GM12878 (cell line): ENCODE data around the gene SPINK4. TPM values are rescaled to one million over a fixed set of nuclear protein-coding genes. Genes with fewer than 3 reads are reported as not detected.
A peak's percentile ranks its signal among the peaks of the same experiment; 100 is the strongest.

ENCODE experiments used
- ATAC-seq: fragments of 200-7000 bp; cut with Tn5 transposase; 3 replicates; pipeline ENCODE4 v1.9.1; 2020; ENCODE audit warnings: mild to moderate bottlenecking, moderate library complexity
- BruUV-seq: library from RNA; stranded (reverse); fragments of 400-500 nt; replicated peaks from 2 replicates; lab custom pipeline; 2021; lab: Mats Ljungman, UMichigan
- CTCF ChIA-PET: fragments of 300-600 bp; sonication (Branson Sonifier 250); formaldehyde crosslinking; extraction: SDS; loops from one replicate; lab custom pipeline; 2021; ENCODE audit warnings: inconsistent platforms; lab: Yijun Ruan, JAX
- POLR2A ChIA-PET: fragments of 350-600 bp; formaldehyde crosslinking; extraction: SDS; loops from one replicate; lab custom pipeline; 2021; ENCODE audit warnings: inconsistent platforms; lab: Charles Lee
- RAD21 ChIA-PET: fragments of 300-600 bp; sonication (Branson Sonifier 250); formaldehyde crosslinking; loops from one replicate; lab custom pipeline; 2023; ENCODE audit warnings: antibody characterized with exemption; ENCODE audit not compliant: unreplicated experiment; lab: Charles Lee
- SMC1A ChIA-PET: fragments of 300-600 bp; sonication (Branson Sonifier 250); formaldehyde crosslinking; loops from one replicate; lab custom pipeline; 2023; ENCODE audit not compliant: unreplicated experiment, uncharacterized antibody; lab: Charles Lee
- DNase-seq: peaks from one replicate; pipeline ENCODE4 v3.0.0-alpha.2; 2011; ENCODE audit warnings: low read depth, low spot score
- FAIRE-seq: peaks from 3 replicates; lab custom pipeline; 2011; peaks lifted over from hg19 to GRCh38; lab: Jason Lieb, UNC
- H2AFZ ChIP-seq: 2 replicates; pipeline ENCODE4 v1.6.0; 2011; ENCODE audit warnings: low read depth, low read length, control low read depth; ENCODE audit not compliant: control insufficient read depth
- H3K27ac ChIP-seq: 2 replicates; pipeline ENCODE4 v1.5.1; 2011; ENCODE audit warnings: control low read depth; ENCODE audit not compliant: control insufficient read depth, insufficient read depth
- H3K27me3 ChIP-seq, 2 experiments: replicated peaks in 1 of 2; 2 replicates each; pipeline versions ENCODE4 v1.6.0 to v1.6.1; 2011; ENCODE audit warnings: low read length in 1 of 2; ENCODE audit not compliant: control insufficient read depth in 2 of 2, insufficient read depth in 2 of 2
- H3K36me3 ChIP-seq, 2 experiments: 2 replicates each; pipeline ENCODE4 v1.5.1; 2011; ENCODE audit warnings: low read length in 1 of 2; ENCODE audit not compliant: control insufficient read depth in 2 of 2, insufficient read depth in 2 of 2
- H3K4me1 ChIP-seq: 2 replicates; pipeline ENCODE4 v1.6.1; 2011; ENCODE audit warnings: mild to moderate bottlenecking, low read length, moderate library complexity, mixed read lengths; ENCODE audit not compliant: control insufficient read depth, insufficient read depth
- H3K4me2 ChIP-seq: 2 replicates; pipeline ENCODE4 v1.6.0; 2011; ENCODE audit warnings: control low read depth; ENCODE audit not compliant: control insufficient read depth, insufficient read depth
- H3K4me3 ChIP-seq: fragments of 200-600 bp; sonication (generic); 2 replicates; pipeline ENCODE4 v1.5.1; 2016
- H3K79me2 ChIP-seq: 2 replicates; pipeline ENCODE4 v1.6.0; 2011; ENCODE audit warnings: low read length; ENCODE audit not compliant: control insufficient read depth, insufficient read depth
- H3K9ac ChIP-seq: 2 replicates; pipeline ENCODE4 v1.8.0; 2011; ENCODE audit warnings: low read length, control low read depth, mixed read lengths; ENCODE audit not compliant: control insufficient read depth, insufficient read depth
- H3K9me3 ChIP-seq: replicated peaks from 3 replicates; pipeline ENCODE4 v1.5.1; 2011; ENCODE audit warnings: mild to moderate bottlenecking, low read length; ENCODE audit not compliant: control insufficient read depth, insufficient read depth
- H4K20me1 ChIP-seq: 2 replicates; pipeline ENCODE4 v1.6.0; 2011; ENCODE audit not compliant: control insufficient read depth, insufficient read depth
- CTCF ChIP-seq, 3 experiments: IDR thresholded peaks in 2 of 3; conservative IDR thresholded peaks in 1 of 3; 2 replicates each; pipeline ENCODE4 v1.5.1; 2011; ENCODE audit warnings: low read depth in 3 of 3, low read length in 3 of 3, mild to moderate bottlenecking in 3 of 3, control low read depth in 2 of 3, moderate library complexity in 2 of 3, inconsistent platforms in 1 of 3, mixed read lengths in 1 of 3; ENCODE audit not compliant: control insufficient read depth in 2 of 3, insufficient read depth in 1 of 3; ENCODE audit errors: extremely low read depth in 1 of 3
- FOXM1 ChIP-seq: IDR thresholded peaks from 2 replicates; pipeline ENCODE4 v1.6.1; 2012; ENCODE audit warnings: low read depth, mild to moderate bottlenecking, inconsistent platforms, low read length, moderate library complexity
- HDGF ChIP-seq: fragments of 450-650 bp; IDR thresholded peaks from 2 replicates; pipeline ENCODE4 v1.6.1; 2016; ENCODE audit warnings: antibody characterized with exemption
- IKZF1 ChIP-seq: fragments of 450-650 bp; conservative IDR thresholded peaks from 2 replicates; pipeline ENCODE4 v1.6.1; 2017; ENCODE audit warnings: antibody characterized with exemption, mild to moderate bottlenecking
- POU2F2 ChIP-seq: IDR thresholded peaks from 3 replicates; pipeline ENCODE4 v1.6.1; 2011; ENCODE audit warnings: low read depth, mild to moderate bottlenecking, low read length, borderline replicate concordance
- RAD21 ChIP-seq: IDR thresholded peaks from 2 replicates; pipeline ENCODE4 v1.6.1; 2011; ENCODE audit warnings: mild to moderate bottlenecking, low read depth, low read length, moderate library complexity; ENCODE audit not compliant: insufficient read depth
- RB1 ChIP-seq: fragments of 450-650 bp; formaldehyde crosslinking; IDR thresholded peaks from 2 replicates; pipeline ENCODE4 v1.6.1; 2017; ENCODE audit warnings: mild to moderate bottlenecking, borderline replicate concordance
- RFX5 ChIP-seq: IDR thresholded peaks from 2 replicates; pipeline ENCODE4 v1.6.1; 2011; ENCODE audit warnings: low read depth, low read length, improper control_type of control experiment
- SKIL ChIP-seq: fragments of 450-650 bp; IDR thresholded peaks from 2 replicates; pipeline ENCODE4 v1.6.1; 2017; ENCODE audit warnings: mild to moderate bottlenecking, low read depth, inconsistent platforms; ENCODE audit not compliant: poor library complexity, severe bottlenecking
- SMARCA5 ChIP-seq: fragments of 450-650 bp; IDR thresholded peaks from 2 replicates; pipeline ENCODE4 v1.6.1; 2017; ENCODE audit warnings: mild to moderate bottlenecking
- SMC3 ChIP-seq: IDR thresholded peaks from 2 replicates; pipeline ENCODE4 v1.6.1; 2011; ENCODE audit warnings: low read length, improper control_type of control experiment, borderline replicate concordance
- TCF12 ChIP-seq: IDR thresholded peaks from 2 replicates; pipeline ENCODE4 v1.6.1; 2011; ENCODE audit warnings: low read depth, mild to moderate bottlenecking, low read length
- YY1 ChIP-seq: IDR thresholded peaks from 2 replicates; pipeline ENCODE4 v1.6.1; 2011; ENCODE audit warnings: low read depth, mild to moderate bottlenecking, low read length
- WGBS: methylation state at CpG from one replicate; pipeline ENCODE4 v1.1.6; 2016; ENCODE audit warnings: low lambda C conversion rate; ENCODE audit not compliant: insufficient replicate concordance, insufficient coverage; ENCODE audit errors: missing lambda C conversion rate; 5-methylcytosine and 5-hydroxymethylcytosine counted together
- in situ Hi-C: fragments of 300-500 bp; cut with MboI; formaldehyde crosslinking; loops from 9 replicates; pipeline ENCODE4 v1.14.3; 2018; ENCODE audit warnings: mixed read lengths
- intact Hi-C: fragments of 100-400 bp; cut with micrococcal nuclease; formaldehyde crosslinking; loops from one replicate; pipeline ENCODE4 v1.14.2; 2022; ENCODE audit not compliant: unreplicated experiment
- polyA plus RNA-seq, 11 experiments: library from polyadenylated mRNA; depleted of rRNA in 4 of 11; unstranded in 6 of 11; stranded (reverse) in 5 of 11; fragments of >200 nt; fragmentation: Nextera tagmentation in 4 of 11; fragmentation: Illumina TruSeq in 1 of 11; extraction: Ambion mirVana in 4 of 11; extraction: Trizol in 1 of 11; gene quantifications; 1 replicate in 1 of 11; 2 replicates in 10 of 11; pipeline versions ENCODE4 v1.2.1 to v1.2.3, GENCODE V29; 2011 to 2016; ENCODE audit warnings: inconsistent platforms in 2 of 11, missing spikeins in 2 of 11, low read depth in 1 of 11
- total RNA-seq, 4 experiments: library from RNA; depleted of rRNA in 3 of 4; stranded (reverse); fragments of >200 nt in 3 of 4; fragmentation: Illumina TruSeq in 1 of 4; extraction: Trizol in 1 of 4; gene quantifications; 2 replicates each; pipeline versions ENCODE4 v1.2.1 to v1.2.3, GENCODE V29; 2013 to 2021

Gene SPINK4
- total and polyA plus RNA-seq, 10 of the 15 experiments (the other 5 are each of a cell fraction or from before 2014, with no cell fraction given), result not detected

- intact Hi-C loops (loop anchor here (10.0 kb wide), 1 partner anchor 168 kb away; no protein-coding TSS in a partner anchor), in situ Hi-C loops (no loop called here)
- POLR2A ChIA-PET, result interaction anchor here (1.2 to 1.4 kb wide), 2 partner anchors 14 to 21 kb away, joined by 3 to 4 read pairs; no protein-coding TSS in a partner anchor
- no TSS peak for BruUV-seq
- Histone ChIP-seq H4K20me1 (no peaks in the 10 kb centered on the region), H3K4me2 (no peak overlapping the region), H3K27me3 (no peaks in the 10 kb centered on the region), H3K9me3 (no peaks in the 10 kb centered on the region), H3K9ac (no peak overlapping the region), H2AFZ (no peak overlapping the region), H3K4me1 (peaks cover 4% of the 10 kb centered on the region), H3K79me2 (peaks cover 19% of the 10 kb centered on the region), H3K4me3 (no peak overlapping the region), H3K27ac (no peak overlapping the region), H3K36me3 (peaks cover 0 to 2% of the 10 kb centered on the region in 2 experiments; a peak in 1 of 4 replicates)
- WGBS, result 51% methylated on average over 4 of the region's 4 CpGs
- ATAC-seq, result peak; percentile 10
- SMC1A ChIA-PET, result interaction anchor here (0.8 to 1.8 kb wide), 12 partner anchors 9 to 179 kb away, joined by 3 to 19 read pairs (median 4); partner anchors contain the start of gene BAG1
- RAD21 ChIA-PET, result interaction anchor here (0.9 to 1.8 kb wide), 10 partner anchors 9 to 205 kb away, joined by 3 to 13 read pairs (median 4); partner anchors contain the start of gene AQP3
- FAIRE-seq, result peak; percentile 41
- DNase-seq, result no peak
- CTCF ChIA-PET, result interaction anchor here (0.6 to 3.5 kb wide), 32 partner anchors 9 to 261 kb away, joined by 3 to 32 read pairs (median 4); no protein-coding TSS in a partner anchor
- TF ChIP-seq SMC3, result peak; percentile 76; the same call in 1 of the 2 replicates
- TF ChIP-seq SKIL, result peak; percentile 36
- TF ChIP-seq FOXM1, result 0 out of 2 replicates have a peak, but pooled peaks have one; percentile 25
- TF ChIP-seq CTCF (IDR thresholded peaks at IDR 0.05 in 2 of 3, conservative IDR thresholded peaks at IDR 0.05 in 1 of 3; ENCODE audit: control insufficient read depth in 2 of 3, extremely low read depth in 1 of 3, insufficient read depth in 1 of 3, low read depth in 3 of 3, low read length in 3 of 3), result peak; percentile 70 to 88 (median 78)
- TF ChIP-seq TCF12, result 0 out of 2 replicates have a peak, but pooled peaks have one; percentile 15
- TF ChIP-seq RB1, result peak; percentile 56; the same call in 1 of the 2 replicates
- 0 out of 2 replicates have a peak, but pooled peaks have one; percentile 37 for TF ChIP-seq YY1
- TF ChIP-seq POU2F2, result peak; percentile 31; the same call in 1 of the 3 replicates
- no peak for TF ChIP-seq RFX5
- peak; percentile 54; the same call in 1 of the 2 replicates for TF ChIP-seq SMARCA5
- no peak for TF ChIP-seq HDGF
- TF ChIP-seq IKZF1, result no peak
- TF ChIP-seq RAD21, result peak; percentile 95
These were observed 47.1 kb downstream of the SPINK4 start for GRCh38 chr9:33287087-33287490.
